ENCODE data around the gene ARPC1B. TPM values are rescaled to one million over a fixed set of nuclear protein-coding genes. Genes with fewer than 3 reads are reported as not detected.

The ARPC1B gene
- total and polyA plus RNA-seq, 2 of the 8 experiments (the other 6 are each of a cell fraction or from before 2014, with no cell fraction given) = 64.5 to 115 TPM

DNA sequence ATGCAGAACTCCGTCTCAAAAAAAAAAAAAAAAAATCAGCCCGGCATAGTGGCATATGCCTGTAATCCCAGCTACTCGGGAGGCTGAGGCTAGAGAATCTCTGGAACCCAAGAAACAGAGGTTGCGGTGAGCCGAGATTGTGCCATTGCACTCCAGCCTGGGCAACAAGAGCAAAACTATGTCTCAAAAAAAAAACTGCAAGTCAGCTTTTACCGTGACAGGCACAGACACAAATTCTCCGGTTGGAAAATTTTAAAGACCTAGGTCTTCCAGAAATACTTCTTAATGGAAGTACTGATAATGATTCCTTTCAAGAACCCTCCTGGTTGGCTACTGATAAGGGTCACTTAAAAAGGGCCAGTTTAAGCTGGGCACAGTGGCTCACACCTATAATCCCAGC lies 19.4 kb upstream of the ARPC1B start:
- Histone ChIP-seq H3K9ac (replicated peaks in 1 of 4; ENCODE audit: extremely low read depth in 1 of 4, low read depth in 3 of 4, low read length in 3 of 4) (no peak overlapping the region), H3K4ac (replicated peaks; ENCODE audit: insufficient read length, low read depth, low read length) (no peak overlapping the region), H2BK120ac (replicated peaks; ENCODE audit: low read depth, low read length) (no peak overlapping the region), H2BK5ac (ENCODE audit: low read depth, low read length) (no peak overlapping the region), H2BK12ac (ENCODE audit: low read depth, low read length) (no peak overlapping the region), H3K14ac (ENCODE audit: insufficient read length) (no peak overlapping the region), H4K8ac (ENCODE audit: extremely low read depth, insufficient read depth, low read length) (no peak overlapping the region), H2AK5ac (ENCODE audit: low read depth, low read length) (no peak overlapping the region), H4K5ac (ENCODE audit: insufficient read length, low read depth, low read length) (no peak overlapping the region), H4K20me1 (replicated peaks in 1 of 2; ENCODE audit: control insufficient read depth in 1 of 2, insufficient read depth in 2 of 2, low read length in 2 of 2) (peaks cover 0 to 3% of the 10 kb centered on the region in 2 experiments), H3K56ac (replicated peaks; ENCODE audit: insufficient read length, low read depth, low read length) (no peak overlapping the region), H3K23me2 (ENCODE audit: low read depth, low read length) (no peaks in the 10 kb centered on the region), H3K79me1 (ENCODE audit: low read depth, low read length) (no peaks in the 10 kb centered on the region), H3K27ac (ENCODE audit: low read depth, low read length) (no peak overlapping the region), H2AFZ (ENCODE audit: low read length) (no peak overlapping the region), H3K79me2 (ENCODE audit: control insufficient read depth in 1 of 2, insufficient read depth in 2 of 2, low read length in 2 of 2) (no peaks in the 10 kb centered on the region), H3K27me3 (replicated peaks in 1 of 4; ENCODE audit: control insufficient read depth in 3 of 4, extremely low read depth in 1 of 4, insufficient read depth in 3 of 4, low read length in 3 of 4) (no peaks in the 10 kb centered on the region), H2BK15ac (ENCODE audit: low read length) (no peak overlapping the region), H3K18ac (ENCODE audit: extremely low read depth, low read length) (no peak overlapping the region), H3K36me3 (ENCODE audit: control insufficient read depth in 2 of 4, insufficient read depth in 4 of 4, low read length in 3 of 4) (peaks cover 4 to 32% (median 21%) of the 10 kb centered on the region in 4 experiments; a peak in 6 of 8 replicates), H3K4me3 (ENCODE audit: extremely low read depth in 1 of 4, insufficient read depth in 2 of 4, low read depth in 3 of 4, low read length in 4 of 4) (no peak overlapping the region), H3K4me1 (replicated peaks in 1 of 4; ENCODE audit: control insufficient read depth in 3 of 4, insufficient read depth in 4 of 4, low read length in 3 of 4) (peaks cover 0 to 3% (median 0%) of the 10 kb centered on the region in 4 experiments; a peak in 1 of 7 replicates), H4K91ac (replicated peaks; ENCODE audit: insufficient read length, low read length) (no peak overlapping the region), H3K9me3 (ENCODE audit: insufficient read depth in 2 of 2, low read depth in 1 of 2, low read length in 1 of 2) (no peaks in the 10 kb centered on the region), H3K4me2 (ENCODE audit: insufficient read depth in 1 of 2, low read depth in 2 of 2, low read length in 2 of 2) (no peak overlapping the region), H2BK20ac (ENCODE audit: low read length) (no peak overlapping the region), H3K23ac (ENCODE audit: insufficient read length) (no peak overlapping the region)
- ChIA-PET CTCF (ENCODE audit: partially characterized antibody) (interaction anchor here (0.6 to 2.0 kb wide), 4 partner anchors 10 to 424 kb away, joined by 3 to 8 read pairs (median 3); no protein-coding TSS in a partner anchor), POLR2A (ENCODE audit: partially characterized antibody) (no interaction called here)
- no peak for FAIRE-seq
- 94% methylated on average over 6 of the region's 7 CpGs; no CpG with 5 or more reads in 1 of the 2 experiments for WGBS, 2 experiments (ENCODE audit: extremely low coverage in 1 of 2, insufficient coverage in 1 of 2, insufficient read length in 1 of 2, insufficient replicate concordance in 2 of 2, low coverage in 1 of 2, low lambda C conversion rate in 2 of 2, missing lambda C conversion rate in 1 of 2)
- no peak for DNase-seq (ENCODE audit: low read depth in 1 of 2, low spot score in 2 of 2)
- TF ChIP-seq SIN3A (conservative IDR thresholded peaks at IDR 0.05 in 1 of 2, IDR thresholded peaks at IDR 0.05 in 1 of 2; ENCODE audit: low read depth in 1 of 2, low read length in 2 of 2) (no peak), JUN (IDR thresholded peaks at IDR 0.05; ENCODE audit: low read depth, low read length) (no peak), TAF7 (optimal IDR thresholded peaks at IDR 0.05; ENCODE audit: borderline replicate concordance, low read depth, low read length) (no peak), BACH1 (IDR thresholded peaks at IDR 0.05; ENCODE audit: low read length) (no peak), CBX5 (IDR thresholded peaks at IDR 0.05; ENCODE audit: low read depth, low read length) (no peak), POLR2A (IDR thresholded peaks at IDR 0.05; ENCODE audit: control extremely low read depth in 1 of 2, low read depth in 2 of 2, low read length in 2 of 2) (no peak), CBX8 (IDR thresholded peaks at IDR 0.05; ENCODE audit: borderline replicate concordance, low read depth, low read length) (no peak), ZNF274 (IDR thresholded peaks at IDR 0.05; ENCODE audit: borderline replicate concordance, extremely low read depth, low read length) (no peak), JUND (IDR thresholded peaks at IDR 0.05; ENCODE audit: low read length) (no peak), POLR2AphosphoS5 (IDR thresholded peaks at IDR 0.05; ENCODE audit: low read depth, low read length) (no peak), BRCA1 (IDR thresholded peaks at IDR 0.05; ENCODE audit: low read depth, low read length) (no peak), GTF2F1 (IDR thresholded peaks at IDR 0.05; ENCODE audit: borderline replicate concordance, low read depth, low read length) (no peak)
- TF ChIP-seq, protein P1, sequence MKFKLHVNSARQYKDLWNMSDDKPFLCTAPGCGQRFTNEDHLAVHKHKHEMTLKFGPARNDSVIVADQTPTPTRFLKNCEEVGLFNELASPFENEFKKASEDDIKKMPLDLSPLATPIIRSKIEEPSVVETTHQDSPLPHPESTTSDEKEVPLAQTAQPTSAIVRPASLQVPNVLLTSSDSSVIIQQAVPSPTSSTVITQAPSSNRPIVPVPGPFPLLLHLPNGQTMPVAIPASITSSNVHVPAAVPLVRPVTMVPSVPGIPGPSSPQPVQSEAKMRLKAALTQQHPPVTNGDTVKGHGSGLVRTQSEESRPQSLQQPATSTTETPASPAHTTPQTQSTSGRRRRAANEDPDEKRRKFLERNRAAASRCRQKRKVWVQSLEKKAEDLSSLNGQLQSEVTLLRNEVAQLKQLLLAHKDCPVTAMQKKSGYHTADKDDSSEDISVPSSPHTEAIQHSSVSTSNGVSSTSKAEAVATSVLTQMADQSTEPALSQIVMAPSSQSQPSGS (IDR thresholded peaks at IDR 0.05; ENCODE audit: low read length) = no peak

Data from H1 (cell line).